Measurements from ENCODE around the gene C2CD2L.
"Not testable (repeated sequence)": the region's sequence is repeated elsewhere in the genome, so short reads cannot be mapped to it uniquely, and the experiment has no call there.

C2CD2L gene

DNA sequence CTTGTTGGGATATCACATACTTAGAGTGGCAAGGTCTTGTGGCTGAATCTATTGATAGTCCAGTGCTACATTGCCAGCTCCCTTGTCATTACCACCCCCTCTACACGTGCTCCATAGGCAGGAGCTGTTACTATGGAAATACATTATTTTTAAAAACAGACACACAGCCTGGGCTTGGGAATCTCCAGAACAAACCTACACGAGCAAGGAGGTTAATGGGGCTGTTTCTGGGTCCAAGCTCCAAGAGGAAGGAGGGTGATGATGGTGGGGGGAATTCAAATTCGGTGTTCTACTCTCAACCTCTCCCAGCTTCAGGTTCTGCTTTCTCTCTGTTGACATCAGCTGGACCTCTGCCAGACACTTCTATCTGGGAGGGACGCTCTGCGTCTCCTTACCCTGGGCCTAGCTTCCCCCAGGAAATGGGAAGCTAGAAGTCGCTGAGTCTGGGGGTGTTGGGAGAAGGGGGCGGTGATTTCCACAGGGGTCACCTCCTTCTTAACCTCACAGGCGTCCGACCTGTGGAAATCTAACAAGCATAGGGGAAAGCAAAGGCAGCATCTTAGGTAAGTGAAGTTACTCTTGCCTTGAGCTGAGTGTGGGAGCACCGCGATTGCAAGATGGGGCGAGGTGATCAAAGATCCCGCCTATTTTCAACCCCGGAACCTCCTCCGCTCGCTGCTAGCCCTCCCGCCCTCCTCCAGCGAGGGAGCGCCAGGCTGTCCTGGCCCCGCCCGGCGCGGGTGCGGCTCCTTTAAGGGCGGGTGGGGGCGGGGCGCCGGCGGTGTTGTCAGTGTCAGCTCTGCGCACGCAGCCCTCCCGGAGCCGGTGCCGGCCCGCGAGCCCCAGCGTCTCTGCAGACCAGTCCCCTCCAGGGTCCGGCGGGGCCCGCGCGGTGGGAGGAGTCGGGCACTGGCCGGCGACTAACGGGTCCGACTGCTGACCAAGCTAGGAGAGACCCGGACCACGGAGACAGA, at the start of gene C2CD2L:
C2CD2L (plus strand) TSS at position 781 of the 974 bp plus-strand sequence. CDS start 398 bp downstream, outside the sequence.
- DNase-seq: peak; percentile 85

- not testable (repeated sequence) for DNase-seq
Measured at GRCh38 chr11:119059128-119059527, 48.0 kb upstream of the C2CD2L start.

DNA sequence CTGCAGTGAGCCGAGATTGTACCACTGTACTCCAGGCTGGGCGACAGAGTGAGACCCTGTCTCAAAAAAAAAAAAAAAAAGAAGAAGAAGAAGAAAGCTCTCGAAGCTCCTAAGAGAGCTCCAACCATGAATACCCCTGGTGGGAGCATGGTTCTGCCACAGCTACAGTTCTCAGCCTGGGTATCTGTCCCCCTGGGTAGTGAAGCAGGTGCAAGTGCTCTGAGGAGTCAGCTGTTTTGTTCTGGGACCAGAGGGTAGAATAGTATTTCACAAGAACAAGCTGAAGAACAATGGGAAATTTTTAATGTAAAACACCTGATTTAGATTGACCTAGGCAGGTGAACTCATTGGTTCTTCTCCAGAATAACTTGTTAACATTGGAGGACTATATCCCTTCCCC, 45.9 kb upstream of the C2CD2L start:
- DNase-seq: no peak

- DNase-seq: no peak
Measured at GRCh38 chr11:119062779-119063178, 44.4 kb upstream of the C2CD2L start.

GRCh38 chr11:119065369-119065768, 41.8 kb upstream of the C2CD2L start:
- DNase-seq: peak; percentile 17

- peak; percentile 95 for DNase-seq
Measured at GRCh38 chr11:119067371-119068222, 39.5 kb upstream of the C2CD2L start, which contains the start of gene VPS11. TSS of gene VPS11 (plus strand) at chr11:119067818. CDS start at chr11:119067824, 6 bp downstream.

GRCh38 chr11:119077839-119078238, 29.3 kb upstream of the C2CD2L start:
- DNase-seq: no peak

GRCh38 chr11:119078675-119079420, 28.3 kb upstream of the C2CD2L start:
- no peak for DNase-seq

- no peak for DNase-seq
Measured at GRCh38 chr11:119081682-119082260, 25.4 kb upstream of the C2CD2L start.

- peak; percentile 82 for DNase-seq
Measured at GRCh38 chr11:119084663-119085436, 22.3 kb upstream of the C2CD2L start, which contains the start of gene HMBS. TSS of gene HMBS (plus strand) at chr11:119084881. CDS start at chr11:119085034, 153 bp downstream.

- DNase-seq: no peak
Measured at GRCh38 chr11:119085437-119085847, 21.7 kb upstream of the C2CD2L start.

DNA sequence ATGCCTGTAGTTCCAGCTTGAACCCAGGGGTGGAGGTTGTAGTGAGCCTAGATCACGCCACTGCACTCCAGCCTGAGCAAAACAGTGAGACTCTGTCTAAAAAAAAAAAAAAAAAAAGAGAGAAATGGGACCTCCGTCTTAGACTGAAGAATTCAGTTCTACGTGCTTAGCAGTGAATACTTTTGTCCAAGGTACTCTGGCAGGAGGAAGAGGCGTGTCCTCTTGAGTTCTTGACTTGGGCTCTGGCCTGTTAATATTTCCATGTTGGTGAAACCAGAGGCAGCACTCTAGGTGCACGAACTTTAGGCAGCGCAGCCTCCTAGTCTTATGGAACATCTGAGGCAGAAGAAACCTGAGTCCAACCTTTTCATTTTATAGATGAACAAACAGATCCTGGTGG, 20.0 kb upstream of the C2CD2L start:
- DNase-seq: no peak

DNA sequence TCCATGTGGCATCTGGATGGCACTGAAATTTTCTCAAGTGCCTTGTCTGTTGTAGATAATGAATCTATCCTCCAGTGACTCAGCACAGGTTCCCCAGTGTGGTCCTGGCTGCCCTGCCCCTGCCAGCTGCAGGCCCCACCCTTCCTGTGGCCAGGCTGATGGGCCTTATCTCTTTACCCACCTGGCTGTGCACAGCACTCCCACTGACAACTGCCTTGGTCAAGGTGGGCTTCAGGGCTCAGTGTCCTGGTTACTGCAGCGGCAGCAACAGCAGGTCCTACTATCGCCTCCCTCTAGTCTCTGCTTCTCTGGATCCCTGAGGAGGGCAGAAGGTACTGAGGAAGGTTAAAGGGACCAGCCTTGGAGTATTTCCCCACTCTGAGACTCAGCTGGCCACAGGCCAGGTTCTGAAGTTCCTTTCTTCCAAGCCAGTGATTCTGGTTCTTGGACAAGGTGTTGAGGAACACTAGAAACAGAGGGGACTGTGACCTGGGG, 19.4 kb upstream of the C2CD2L start:
- no peak for DNase-seq

- DNase-seq: no peak
Measured at GRCh38 chr11:119088406-119088805, 18.7 kb upstream of the C2CD2L start.

DNA sequence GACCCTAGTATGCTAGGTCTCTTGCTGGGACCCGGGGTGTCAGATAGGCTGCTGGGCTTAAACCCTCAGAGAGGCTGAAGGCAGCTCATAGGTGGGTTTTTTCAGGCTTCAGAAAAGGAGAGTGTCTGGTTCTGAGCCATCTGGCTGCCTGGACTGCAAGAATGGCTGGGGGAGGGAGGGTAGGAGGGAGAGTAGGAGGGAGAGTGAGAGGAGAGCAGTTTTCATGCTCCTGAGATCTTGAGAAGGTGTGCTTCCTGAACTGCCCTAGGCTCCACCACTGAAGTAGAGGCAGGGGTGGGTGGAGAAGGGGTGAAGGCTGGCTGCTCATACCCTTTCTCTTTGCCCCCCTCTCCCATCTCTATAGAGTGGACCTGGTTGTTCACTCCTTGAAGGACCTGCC, 17.8 kb upstream of the C2CD2L start:
- DNase-seq: no peak

DNA sequence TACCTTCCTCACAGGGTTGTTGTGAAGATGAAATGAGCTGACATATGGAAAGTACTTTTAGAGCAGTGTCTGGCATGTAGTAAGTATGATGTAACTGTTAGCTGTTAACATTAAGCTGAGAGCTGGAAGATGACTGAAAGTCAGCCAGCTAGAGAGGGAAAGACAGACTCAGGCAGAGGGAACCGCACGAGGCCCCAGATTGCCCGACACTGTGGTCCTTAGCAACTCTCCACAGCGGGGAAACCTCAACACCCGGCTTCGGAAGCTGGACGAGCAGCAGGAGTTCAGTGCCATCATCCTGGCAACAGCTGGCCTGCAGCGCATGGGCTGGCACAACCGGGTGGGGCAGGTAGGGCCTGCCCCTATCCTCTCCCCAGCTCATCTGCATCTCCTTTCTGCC, 16.0 kb upstream of the C2CD2L start:
- DNase-seq: no peak

- DNase-seq: no peak
Measured at GRCh38 chr11:119091966-119092879, 14.9 kb upstream of the C2CD2L start.

DNA sequence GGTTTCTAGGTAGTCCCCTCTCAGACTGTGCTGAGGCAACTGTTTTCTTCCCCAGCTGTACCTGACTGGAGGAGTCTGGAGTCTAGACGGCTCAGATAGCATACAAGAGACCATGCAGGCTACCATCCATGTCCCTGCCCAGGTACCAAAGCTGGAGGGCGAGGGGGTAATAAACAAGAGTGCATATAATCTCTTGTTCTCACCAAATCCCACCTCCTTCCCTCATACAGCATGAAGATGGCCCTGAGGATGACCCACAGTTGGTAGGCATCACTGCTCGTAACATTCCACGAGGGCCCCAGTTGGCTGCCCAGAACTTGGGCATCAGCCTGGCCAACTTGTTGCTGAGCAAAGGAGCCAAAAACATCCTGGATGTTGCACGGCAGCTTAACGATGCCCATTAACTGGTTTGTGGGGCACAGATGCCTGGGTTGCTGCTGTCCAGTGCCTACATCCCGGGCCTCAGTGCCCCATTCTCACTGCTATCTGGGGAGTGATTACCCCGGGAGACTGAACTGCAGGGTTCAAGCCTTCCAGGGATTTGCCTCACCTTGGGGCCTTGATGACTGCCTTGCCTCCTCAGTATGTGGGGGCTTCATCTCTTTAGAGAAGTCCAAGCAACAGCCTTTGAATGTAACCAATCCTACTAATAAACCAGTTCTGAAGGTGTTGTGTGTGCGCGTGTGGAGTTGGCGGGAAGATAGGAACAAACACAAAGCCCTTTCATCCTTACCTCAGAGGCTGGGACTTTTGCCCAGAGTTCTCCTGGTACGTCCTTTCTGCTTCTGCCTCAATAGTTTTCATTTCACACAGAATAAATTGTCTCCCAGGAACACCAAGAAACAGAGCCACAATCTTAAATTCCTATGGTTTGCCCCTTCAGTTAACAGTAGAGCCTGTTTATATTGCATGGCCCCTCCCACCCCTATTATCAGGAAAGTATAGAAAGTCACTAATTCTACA, 14.0 kb upstream of the C2CD2L start:
- no peak for DNase-seq
